ENCODE results near the gene TRIM15. TPM values are rescaled to one million over a fixed set of nuclear protein-coding genes. Genes with fewer than 3 reads are reported as not detected.

The TRIM15 gene
- total RNA-seq, 4 donors from 2014 or later: not detected

DNA sequence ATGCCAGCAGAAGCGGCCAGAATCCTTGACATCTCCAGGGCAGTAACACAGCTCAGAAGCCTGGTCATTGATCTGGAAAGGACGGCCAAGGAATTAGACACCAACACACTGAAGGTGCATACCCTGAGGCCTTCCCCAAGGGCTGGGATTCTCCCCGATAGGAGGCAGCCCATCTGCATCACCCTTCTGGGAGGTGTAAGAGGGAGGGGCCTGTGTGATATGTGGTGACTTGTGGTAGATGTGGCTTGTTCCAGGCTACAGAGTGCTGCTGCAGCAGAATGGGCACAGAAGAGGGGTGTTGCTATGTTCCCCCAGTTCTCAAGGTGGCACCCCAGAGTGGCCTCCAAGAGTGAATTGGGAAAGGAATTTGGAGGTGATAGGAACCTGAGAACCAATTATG, 16.2 kb upstream of the TRIM15 start:
- TF ChIP-seq, protein P1, sequence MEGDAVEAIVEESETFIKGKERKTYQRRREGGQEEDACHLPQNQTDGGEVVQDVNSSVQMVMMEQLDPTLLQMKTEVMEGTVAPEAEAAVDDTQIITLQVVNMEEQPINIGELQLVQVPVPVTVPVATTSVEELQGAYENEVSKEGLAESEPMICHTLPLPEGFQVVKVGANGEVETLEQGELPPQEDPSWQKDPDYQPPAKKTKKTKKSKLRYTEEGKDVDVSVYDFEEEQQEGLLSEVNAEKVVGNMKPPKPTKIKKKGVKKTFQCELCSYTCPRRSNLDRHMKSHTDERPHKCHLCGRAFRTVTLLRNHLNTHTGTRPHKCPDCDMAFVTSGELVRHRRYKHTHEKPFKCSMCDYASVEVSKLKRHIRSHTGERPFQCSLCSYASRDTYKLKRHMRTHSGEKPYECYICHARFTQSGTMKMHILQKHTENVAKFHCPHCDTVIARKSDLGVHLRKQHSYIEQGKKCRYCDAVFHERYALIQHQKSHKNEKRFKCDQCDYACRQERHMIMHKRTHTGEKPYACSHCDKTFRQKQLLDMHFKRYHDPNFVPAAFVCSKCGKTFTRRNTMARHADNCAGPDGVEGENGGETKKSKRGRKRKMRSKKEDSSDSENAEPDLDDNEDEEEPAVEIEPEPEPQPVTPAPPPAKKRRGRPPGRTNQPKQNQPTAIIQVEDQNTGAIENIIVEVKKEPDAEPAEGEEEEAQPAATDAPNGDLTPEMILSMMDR (IDR thresholded peaks at IDR 0.05): no peak

DNA sequence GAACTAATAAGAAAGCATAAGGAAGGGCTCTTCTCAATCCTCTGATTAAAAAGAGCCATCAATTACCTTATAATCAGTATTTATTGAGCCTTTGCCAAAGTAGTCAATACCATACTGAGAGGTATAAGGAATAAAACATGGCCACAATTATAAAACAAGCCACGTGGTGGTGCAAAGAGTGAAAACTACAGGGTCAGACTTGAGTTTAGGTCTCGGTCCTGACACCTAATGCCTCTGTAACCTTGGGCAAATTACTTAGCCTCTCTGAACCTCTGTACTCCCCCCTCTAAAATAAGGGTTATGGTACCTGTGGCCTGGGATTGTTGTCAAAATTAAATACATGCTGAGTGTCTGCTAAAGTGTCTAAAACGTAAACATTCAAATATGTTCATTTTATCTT, 14.1 kb upstream of the TRIM15 start:
- Histone ChIP-seq H3K27me3 (peaks cover 0 to 26% of the 10 kb centered on the region in 2 donors), H3K4me1 (no peaks in the 10 kb centered on the region), H3K9me3 (no peaks in the 10 kb centered on the region), H3K36me3 (no peaks in the 10 kb centered on the region), H3K4me3 (no peak overlapping the region), H3K27ac (no peak overlapping the region)
- no peak for DNase-seq (ENCODE audit: low spot score in 2 of 2)
- TF ChIP-seq EP300 (IDR thresholded peaks at IDR 0.05): no peak
- TF ChIP-seq POLR2A (IDR thresholded peaks at IDR 0.05): no peak
- WGBS, 2 donors: 52 to 62% methylated on average over 3 of the region's 3 CpGs

More for the DNA sequence above, 16.2 kb upstream of the TRIM15 start:
- Histone ChIP-seq H3K36me3 (no peaks in the 10 kb centered on the region), H3K4me1 (no peaks in the 10 kb centered on the region), H3K4me3 (no peak overlapping the region), H3K27me3 (peaks cover 0 to 30% of the 10 kb centered on the region in 2 donors), H3K27ac (no peak overlapping the region), H3K9me3 (no peaks in the 10 kb centered on the region)
- DNase-seq (ENCODE audit: low spot score in 2 of 2): no peak
- whole genome bisulfite sequencing, 2 donors: 79 to 89% methylated on average over 3 of the region's 3 CpGs

DNA sequence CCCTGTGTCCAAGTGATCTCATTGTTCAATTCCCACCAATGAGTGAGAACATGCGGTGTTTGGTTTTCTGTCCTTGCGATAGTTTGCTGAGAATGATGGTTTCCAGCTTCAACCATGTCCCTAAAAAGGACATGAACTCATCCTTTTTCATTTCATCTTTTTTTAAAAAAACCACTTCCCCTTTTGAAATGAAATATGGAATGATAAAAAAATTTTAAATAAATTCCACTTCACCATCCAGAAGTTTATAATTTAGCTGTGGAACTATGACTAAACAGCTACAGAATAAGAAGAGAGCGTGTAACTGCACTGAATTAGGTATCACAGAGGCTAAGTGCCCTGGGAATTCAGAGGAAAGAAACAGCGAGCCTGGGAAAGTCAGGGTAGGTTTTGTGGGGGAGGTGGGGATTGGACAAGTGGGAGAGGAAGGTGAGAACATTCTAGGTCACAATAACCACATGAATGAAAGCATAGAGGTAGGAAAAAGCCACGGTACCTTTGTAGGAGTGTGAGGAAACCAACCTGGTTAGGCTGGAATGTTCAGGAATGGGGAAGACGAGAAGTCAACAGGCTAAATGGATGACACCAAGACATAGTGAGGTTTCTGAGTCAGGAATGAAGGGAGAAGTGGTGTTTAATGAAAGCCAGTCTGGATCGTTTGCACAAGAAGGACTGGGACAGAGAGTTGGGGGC, 13.3 kb upstream of the TRIM15 start:
- WGBS, 2 donors: 64 to 65% methylated on average over 7 of the region's 7 CpGs
- Histone ChIP-seq H3K4me3 (no peak overlapping the region), H3K27me3 (peaks cover 0 to 19% of the 10 kb centered on the region in 2 donors), H3K27ac (no peak overlapping the region), H3K36me3 (no peaks in the 10 kb centered on the region), H3K4me1 (peaks cover 0 to 3% (median 0%) of the 10 kb centered on the region in 4 donors), H3K9me3 (no peaks in the 10 kb centered on the region)
- TF ChIP-seq, protein P1 (IDR thresholded peaks at IDR 0.05): no peak
- TF ChIP-seq POLR2A (IDR thresholded peaks at IDR 0.05) (no peak), EP300 (IDR thresholded peaks at IDR 0.05) (no peak)
- DNase-seq (ENCODE audit: low spot score in 2 of 2): no peak

DNA sequence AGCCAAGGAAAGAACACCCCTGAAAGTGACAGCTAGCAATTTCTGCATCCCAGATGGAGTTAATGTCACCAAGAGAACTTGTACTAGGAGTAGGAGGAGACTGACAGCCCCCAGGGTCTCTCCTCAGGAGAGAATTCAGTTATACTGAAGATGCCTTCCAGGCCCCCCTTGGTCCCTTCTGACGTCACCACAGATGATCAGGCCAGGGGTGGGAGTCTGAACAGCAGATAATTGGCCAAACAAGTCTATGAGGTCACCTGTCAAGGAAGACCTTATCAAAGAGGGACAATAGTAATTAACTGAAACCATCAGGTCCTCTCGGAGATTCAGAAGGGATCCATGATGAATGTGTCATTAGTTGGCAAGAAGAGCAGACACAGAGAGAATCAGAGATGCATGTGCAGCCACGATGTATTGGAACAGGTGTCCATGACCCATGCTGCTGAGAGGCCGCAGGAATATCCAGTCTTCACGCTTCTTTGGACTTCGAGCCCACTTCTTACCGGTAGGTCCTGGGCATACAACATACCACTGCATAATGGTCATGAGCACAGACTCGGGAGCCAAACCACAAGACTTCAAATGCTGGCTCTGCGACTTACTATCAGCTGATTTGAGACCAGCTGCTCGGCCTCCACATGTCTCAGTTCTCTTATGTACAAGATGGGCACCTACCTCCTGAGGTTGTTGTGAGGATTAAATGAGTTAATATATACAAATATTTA, 12.5 kb upstream of the TRIM15 start:
- no peaks in the 10 kb centered on the region for H3K9me3 ChIP-seq
- DNase-seq (ENCODE audit: low spot score in 2 of 2): no peak
- H3K4me1 ChIP-seq: peaks cover 0 to 3% (median 1%) of the 10 kb centered on the region in 4 donors
- WGBS, 2 donors: 82 to 86% methylated on average over 10 of the region's 10 CpGs
- H3K27ac ChIP-seq: no peak overlapping the region
- TF ChIP-seq EP300 (IDR thresholded peaks at IDR 0.05): no peak
- TF ChIP-seq, protein P1 (IDR thresholded peaks at IDR 0.05): no peak
- H3K4me3 ChIP-seq: no peak overlapping the region
- peaks cover 0 to 12% of the 10 kb centered on the region in 2 donors for H3K27me3 ChIP-seq
- H3K36me3 ChIP-seq: no peaks in the 10 kb centered on the region

DNA sequence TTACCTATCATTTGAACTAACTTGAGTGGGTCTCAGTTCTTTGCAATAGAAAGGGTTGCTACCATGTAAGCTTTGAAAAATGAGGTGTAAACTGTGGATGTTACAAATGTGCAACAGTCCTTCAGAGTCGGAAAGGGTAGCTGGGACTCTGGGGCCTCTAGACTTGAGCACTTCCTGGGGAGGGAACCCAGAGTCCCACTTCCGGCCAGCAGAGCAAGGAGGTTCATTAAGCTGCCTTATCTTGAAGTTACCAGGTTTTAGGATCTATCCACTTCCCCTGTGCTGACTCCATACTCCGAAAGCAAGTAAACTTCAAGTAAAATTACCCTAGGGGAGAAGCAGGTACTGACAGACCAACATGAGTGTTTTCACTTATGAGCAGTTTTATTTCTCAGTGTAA, 11.8 kb upstream of the TRIM15 start:
- Histone ChIP-seq H3K36me3 (no peaks in the 10 kb centered on the region), H3K4me3 (no peak overlapping the region), H3K9me3 (no peaks in the 10 kb centered on the region), H3K27me3 (peaks cover 0 to 7% of the 10 kb centered on the region in 2 donors), H3K4me1 (peaks cover 0 to 10% (median 1%) of the 10 kb centered on the region in 4 donors), H3K27ac (no peak overlapping the region)
- TF ChIP-seq EP300 (IDR thresholded peaks at IDR 0.05) (no peak), POLR2A (IDR thresholded peaks at IDR 0.05) (no peak)
- TF ChIP-seq, protein P1 (IDR thresholded peaks at IDR 0.05): no peak
- no peak for DNase-seq (ENCODE audit: low spot score in 2 of 2)
- WGBS, 2 donors: 50 to 68% methylated on average over 3 of the region's 3 CpGs

Data from tibial nerve (tissue), 4 donors.